ENCODE data around the gene OSBPL6.

DNA sequence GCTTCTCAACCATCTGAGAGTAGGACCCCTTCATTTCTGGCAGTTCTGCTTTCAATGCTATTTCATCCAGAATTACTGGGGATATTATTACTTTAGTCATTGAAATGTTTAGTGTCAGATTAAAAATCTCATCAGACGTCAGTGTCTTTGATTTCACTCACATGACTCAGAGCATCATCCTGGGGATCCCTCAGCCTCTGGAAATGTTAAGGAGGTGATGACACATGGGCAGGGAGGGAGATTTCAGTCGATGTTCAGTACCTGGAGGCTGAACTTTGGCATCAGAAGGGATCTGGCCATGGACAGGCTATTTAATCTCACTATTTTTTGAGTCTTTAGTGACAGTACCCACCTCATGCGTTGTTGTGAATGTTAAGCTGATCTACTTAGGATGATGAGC, 39.1 kb downstream of the OSBPL6 start:
- TF ChIP-seq, protein P1, sequence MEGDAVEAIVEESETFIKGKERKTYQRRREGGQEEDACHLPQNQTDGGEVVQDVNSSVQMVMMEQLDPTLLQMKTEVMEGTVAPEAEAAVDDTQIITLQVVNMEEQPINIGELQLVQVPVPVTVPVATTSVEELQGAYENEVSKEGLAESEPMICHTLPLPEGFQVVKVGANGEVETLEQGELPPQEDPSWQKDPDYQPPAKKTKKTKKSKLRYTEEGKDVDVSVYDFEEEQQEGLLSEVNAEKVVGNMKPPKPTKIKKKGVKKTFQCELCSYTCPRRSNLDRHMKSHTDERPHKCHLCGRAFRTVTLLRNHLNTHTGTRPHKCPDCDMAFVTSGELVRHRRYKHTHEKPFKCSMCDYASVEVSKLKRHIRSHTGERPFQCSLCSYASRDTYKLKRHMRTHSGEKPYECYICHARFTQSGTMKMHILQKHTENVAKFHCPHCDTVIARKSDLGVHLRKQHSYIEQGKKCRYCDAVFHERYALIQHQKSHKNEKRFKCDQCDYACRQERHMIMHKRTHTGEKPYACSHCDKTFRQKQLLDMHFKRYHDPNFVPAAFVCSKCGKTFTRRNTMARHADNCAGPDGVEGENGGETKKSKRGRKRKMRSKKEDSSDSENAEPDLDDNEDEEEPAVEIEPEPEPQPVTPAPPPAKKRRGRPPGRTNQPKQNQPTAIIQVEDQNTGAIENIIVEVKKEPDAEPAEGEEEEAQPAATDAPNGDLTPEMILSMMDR (IDR thresholded peaks at IDR 0.05; ENCODE audit: low read depth, low read length), result no peak
- TF ChIP-seq POLR2A (IDR thresholded peaks at IDR 0.05; ENCODE audit: extremely low read depth, insufficient read length), result no peak
- TF ChIP-seq, protein P2, sequence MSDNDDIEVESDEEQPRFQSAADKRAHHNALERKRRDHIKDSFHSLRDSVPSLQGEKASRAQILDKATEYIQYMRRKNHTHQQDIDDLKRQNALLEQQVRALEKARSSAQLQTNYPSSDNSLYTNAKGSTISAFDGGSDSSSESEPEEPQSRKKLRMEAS (IDR thresholded peaks at IDR 0.05; ENCODE audit: low read depth, low read length), result no peak
- TF ChIP-seq MYC (IDR thresholded peaks at IDR 0.05; ENCODE audit: low read depth, low read length), result no peak

Measured in NB4 (cell line).